T-helper 2 cell treated with Interferon-gamma antibody and Interleukin-4, amounts not matched to agents 5 μg/mL and 100 μg/mL, for 36 hours (primary cell): ENCODE results near the gene VWA7.
A peak's percentile ranks its signal among the peaks of the same experiment; 100 is the strongest.

Source experiments
- DNase-seq: peaks from one replicate; pipeline ENCODE4 v3.0.0; 2021; ENCODE audit warnings: low spot score
- H3K27ac Mint-ChIP-seq: one replicate; pipeline ENCODE4 v1.8.0; 2021; ENCODE audit warnings: mild to moderate bottlenecking, mixed read lengths
- H3K27me3 Mint-ChIP-seq: one replicate; pipeline ENCODE4 v1.8.0; 2021; ENCODE audit warnings: low read depth, mixed read lengths
- H3K36me3 Mint-ChIP-seq: one replicate; pipeline ENCODE4 v1.8.0; 2021; ENCODE audit warnings: low read depth, mixed read lengths
- H3K4me1 Mint-ChIP-seq: one replicate; pipeline ENCODE4 v1.8.0; 2021; ENCODE audit warnings: low read depth, mixed read lengths
- H3K4me3 Mint-ChIP-seq: one replicate; pipeline ENCODE4 v1.8.0; 2022; ENCODE audit warnings: mild to moderate bottlenecking, moderate library complexity, mixed read lengths
- H3K9me3 Mint-ChIP-seq: one replicate; pipeline ENCODE4 v1.8.0; 2021; ENCODE audit warnings: mixed read lengths

VWA7 gene

DNA sequence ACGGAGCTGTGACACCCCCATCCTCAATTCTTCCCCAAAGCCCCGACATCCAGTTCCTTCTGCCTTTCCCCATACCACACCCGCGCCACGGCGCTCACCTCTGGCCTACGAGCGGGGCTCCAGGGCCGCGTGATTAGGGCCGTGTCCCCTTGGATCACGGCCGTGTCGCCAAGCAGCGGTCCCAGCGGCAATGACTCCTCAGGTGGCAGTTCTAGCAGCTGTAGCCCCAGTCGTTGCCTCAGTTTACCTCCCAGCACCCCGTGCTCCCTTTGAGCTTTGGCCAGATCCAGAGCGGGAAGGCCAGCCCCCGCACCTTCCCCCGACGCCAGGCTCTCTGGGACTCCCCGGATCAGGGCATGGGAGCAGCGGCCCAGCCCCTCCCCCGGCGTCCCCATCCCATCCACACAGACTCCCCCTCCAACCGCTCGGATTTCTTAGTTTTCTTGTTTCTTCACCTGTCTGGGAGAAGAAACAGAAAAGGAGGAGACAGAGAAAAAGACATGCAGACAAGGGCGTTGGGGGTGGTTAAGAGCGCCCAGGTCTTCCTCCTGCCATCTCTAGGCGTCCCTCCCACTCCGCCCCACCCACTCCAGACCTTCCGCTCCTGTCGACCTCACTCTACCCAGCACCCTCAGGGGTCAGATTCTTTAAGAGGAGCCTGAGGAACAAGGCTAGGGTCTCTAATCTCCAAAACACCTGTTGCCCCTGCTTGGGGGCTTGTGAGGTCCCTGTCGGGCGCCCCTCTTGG, 48.2 kb downstream of the VWA7 start, which contains the start of gene DDAH2:
Gene DDAH2 (minus strand): TSS at position 533 of the 748 bp plus-strand sequence. CDS start 138 bp downstream, at position 395.
- DNase-seq, result no peak
- Mint-ChIP-seq H3K27ac (peak within 1 kb of the TSS; percentile 86), H3K36me3 (peaks cover 54% of the 10 kb centered on the region), H3K4me3 (peak within 1 kb of the TSS; percentile 94), H3K9me3 (no peaks in the 10 kb centered on the region), H3K4me1 (peaks cover 52% of the 10 kb centered on the region), H3K27me3 (no peaks in the 10 kb centered on the region)

GRCh38 chr6:31727717-31728671, 49.1 kb downstream of the VWA7 start:
- H3K9me3 Mint-ChIP-seq, result no peaks in the 10 kb centered on the region
- H3K27me3 Mint-ChIP-seq, result no peaks in the 10 kb centered on the region
- H3K4me1 Mint-ChIP-seq, result peaks cover 46% of the 10 kb centered on the region
- H3K4me3 Mint-ChIP-seq, result peak overlapping the region; percentile 94
- H3K27ac Mint-ChIP-seq, result peak overlapping the region; percentile 80
- H3K36me3 Mint-ChIP-seq, result peaks cover 45% of the 10 kb centered on the region
- DNase-seq, result no peak

DNA sequence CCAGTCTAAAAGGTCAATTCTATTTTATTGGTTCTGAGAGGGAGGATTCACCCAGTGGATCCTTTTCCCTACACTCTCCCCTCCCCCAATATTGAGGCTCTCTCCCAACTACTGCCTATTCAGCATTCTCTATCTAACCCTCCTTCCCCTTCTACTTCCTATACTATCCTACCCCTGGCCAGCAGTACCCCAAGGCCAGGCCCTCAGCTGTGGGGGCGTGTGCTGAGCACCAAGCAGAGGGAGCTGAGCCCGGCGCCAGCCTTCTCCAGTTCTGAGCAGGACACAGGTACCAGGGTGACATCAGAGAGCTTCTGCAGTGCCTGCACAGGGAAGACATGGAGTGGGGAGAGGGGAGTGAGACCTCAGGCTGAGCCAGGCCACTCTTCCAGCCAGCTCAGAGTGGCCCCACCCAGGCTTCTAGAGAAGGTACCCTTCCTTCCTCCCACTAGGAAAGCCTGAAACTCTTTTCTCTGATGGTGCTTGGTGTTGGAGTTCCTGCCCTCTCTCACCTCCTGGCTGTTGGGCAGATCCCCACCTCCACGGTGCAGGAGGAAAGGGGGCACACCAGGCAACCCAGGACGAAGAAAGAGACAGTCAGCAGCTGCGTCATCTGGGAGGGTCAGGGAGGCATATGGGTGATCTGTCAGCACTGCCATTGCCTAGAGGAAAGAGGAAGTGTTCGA, 50.0 kb downstream of the VWA7 start:
- Mint-ChIP-seq H3K9me3 (no peaks in the 10 kb centered on the region), H3K27me3 (no peaks in the 10 kb centered on the region), H3K27ac (peak overlapping the region; percentile 80), H3K4me1 (peaks cover 45% of the 10 kb centered on the region), H3K4me3 (peak overlapping the region; percentile 75), H3K36me3 (peaks cover 42% of the 10 kb centered on the region)
- DNase-seq, result no peak

DNA sequence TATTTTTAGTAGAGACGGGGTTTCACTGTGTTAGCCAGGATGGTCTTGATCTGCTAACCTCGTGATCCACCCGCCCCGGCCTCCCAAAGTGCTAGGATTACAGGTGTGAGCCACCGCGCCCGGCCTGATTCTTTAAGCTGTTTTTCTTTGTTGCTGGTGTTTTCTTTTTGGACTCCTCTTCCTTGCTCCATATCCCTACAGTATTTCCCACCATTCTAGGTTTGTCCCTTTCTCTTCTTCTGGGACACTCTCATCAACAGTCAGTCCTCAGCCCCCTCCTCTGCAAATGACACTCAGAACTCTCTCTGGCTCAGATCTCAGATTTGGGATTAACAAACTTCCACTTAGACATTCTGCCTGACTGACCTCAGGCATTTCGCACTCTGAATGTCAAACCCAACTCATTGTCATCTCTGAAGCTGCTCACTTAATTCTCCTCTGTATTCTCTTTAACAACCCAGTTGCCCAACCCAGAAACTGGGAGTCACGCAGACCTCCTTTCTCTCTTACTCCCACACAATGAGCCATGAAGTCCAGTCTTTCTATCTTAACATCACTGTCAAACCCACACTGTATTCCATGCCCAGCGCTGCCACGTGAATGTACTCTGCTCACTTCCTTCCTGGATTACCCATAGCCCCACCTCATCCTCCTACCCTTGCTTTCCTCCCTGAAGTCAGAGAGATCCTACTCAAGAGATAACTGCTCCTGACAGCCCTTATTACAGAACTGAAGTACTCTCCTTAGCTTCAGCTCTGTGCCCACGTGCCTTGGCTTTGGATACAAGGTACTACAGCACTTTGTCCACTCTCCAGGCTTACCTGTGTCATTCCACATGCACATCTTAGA, 51.4 kb downstream of the VWA7 start:
- Mint-ChIP-seq H3K27me3 (peaks cover 2% of the 10 kb centered on the region), H3K4me1 (peaks cover 44% of the 10 kb centered on the region), H3K4me3 (no peak overlapping the region), H3K36me3 (peaks cover 31% of the 10 kb centered on the region), H3K9me3 (no peaks in the 10 kb centered on the region), H3K27ac (peak overlapping the region; percentile 61)
- peak; percentile 34 for DNase-seq

DNA sequence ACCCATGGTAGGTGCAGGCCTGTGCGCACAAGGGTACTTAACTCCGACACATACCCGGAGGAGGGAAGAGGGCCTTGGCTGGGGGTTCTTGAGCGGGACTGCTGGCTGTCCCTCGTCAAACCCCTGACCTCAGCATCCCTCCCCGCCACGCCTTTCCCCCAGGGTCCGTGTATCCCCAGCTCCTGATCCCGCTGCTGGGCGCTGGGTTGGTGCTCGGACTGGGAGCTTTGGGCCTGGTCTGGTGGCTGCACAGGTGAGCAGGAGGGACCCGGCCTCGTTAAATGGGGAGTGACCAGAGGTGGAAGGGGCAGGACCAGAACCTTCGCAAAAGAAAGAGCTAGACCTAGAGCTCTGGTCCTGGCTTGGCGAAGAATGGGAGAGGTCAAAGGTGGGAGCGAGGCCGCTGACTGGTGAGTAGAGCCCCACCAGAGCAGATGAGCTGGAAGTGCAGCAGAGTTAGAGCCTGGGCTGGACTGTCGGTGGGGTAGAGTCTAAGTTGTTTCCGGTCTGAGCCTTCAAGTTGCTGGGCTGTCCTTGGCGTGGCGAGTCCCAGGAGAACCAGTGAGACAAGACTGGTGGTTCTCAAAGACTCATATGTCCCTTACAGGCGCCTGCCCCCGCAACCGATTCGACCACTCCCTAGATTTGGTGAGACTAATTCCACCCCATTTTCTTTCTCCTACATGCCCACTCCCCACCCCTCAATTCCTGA, 53.0 kb downstream of the VWA7 start:
- Mint-ChIP-seq H3K9me3 (no peaks in the 10 kb centered on the region), H3K36me3 (peaks cover 20% of the 10 kb centered on the region), H3K4me3 (no peak overlapping the region), H3K4me1 (peaks cover 34% of the 10 kb centered on the region), H3K27me3 (peaks cover 2% of the 10 kb centered on the region), H3K27ac (no peak overlapping the region)
- DNase-seq, result no peak

DNA sequence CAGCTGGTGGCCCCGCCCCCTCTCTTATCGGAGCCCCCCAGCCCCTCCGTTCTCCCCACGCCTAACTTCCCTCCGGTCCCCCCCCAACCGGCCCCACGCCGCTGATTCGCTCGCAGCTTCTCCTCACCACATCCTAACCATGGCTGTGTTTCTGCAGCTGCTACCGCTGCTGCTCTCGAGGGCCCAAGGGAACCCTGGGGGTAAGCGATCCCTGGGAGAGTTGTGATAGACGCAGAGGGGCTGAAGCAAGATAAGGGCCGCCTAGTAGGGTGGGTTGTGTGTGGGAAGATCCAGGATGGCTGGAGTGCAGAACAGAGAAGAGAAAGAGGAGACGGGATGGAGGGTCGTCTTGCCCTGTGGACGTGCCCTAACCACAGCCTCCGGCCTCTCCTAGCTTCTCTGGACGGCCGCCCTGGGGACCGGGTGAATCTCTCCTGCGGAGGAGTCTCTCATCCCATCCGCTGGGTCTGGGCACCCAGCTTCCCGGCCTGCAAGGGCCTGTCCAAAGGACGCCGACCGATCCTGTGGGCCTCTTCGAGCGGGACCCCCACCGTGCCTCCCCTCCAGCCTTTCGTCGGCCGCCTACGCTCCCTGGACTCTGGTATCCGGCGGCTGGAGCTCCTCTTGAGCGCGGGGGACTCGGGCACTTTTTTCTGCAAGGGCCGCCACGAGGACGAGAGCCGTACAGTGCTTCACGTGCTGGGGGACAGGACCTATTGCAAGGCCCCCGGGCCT, 53.7 kb downstream of the VWA7 start, which contains the start of gene MPIG6B:
Gene MPIG6B (plus strand): TSS at position 129 of the 735 bp plus-strand sequence. CDS start 11 bp downstream, at position 140.
- H3K27ac Mint-ChIP-seq, result no peak within 1 kb of the TSS
- no peaks in the 10 kb centered on the region for H3K9me3 Mint-ChIP-seq
- H3K36me3 Mint-ChIP-seq, result peaks cover 18% of the 10 kb centered on the region
- H3K27me3 Mint-ChIP-seq, result peaks cover 2% of the 10 kb centered on the region
- H3K4me1 Mint-ChIP-seq, result peaks cover 33% of the 10 kb centered on the region
- H3K4me3 Mint-ChIP-seq, result no peak within 1 kb of the TSS
- DNase-seq, result no peak

- Mint-ChIP-seq H3K27ac (no peak overlapping the region), H3K27me3 (peaks cover 2% of the 10 kb centered on the region), H3K4me3 (no peak overlapping the region), H3K4me1 (peaks cover 25% of the 10 kb centered on the region), H3K36me3 (peaks cover 13% of the 10 kb centered on the region), H3K9me3 (no peaks in the 10 kb centered on the region)
- no peak for DNase-seq
Measured at GRCh38 chr6:31722173-31722572, 55.0 kb downstream of the VWA7 start.

- Mint-ChIP-seq H3K27ac (no peak within 1 kb of the TSS), H3K27me3 (peaks cover 2% of the 10 kb centered on the region), H3K4me1 (peaks cover 19% of the 10 kb centered on the region), H3K36me3 (peaks cover 8% of the 10 kb centered on the region), H3K9me3 (no peaks in the 10 kb centered on the region), H3K4me3 (no peak within 1 kb of the TSS)
- no peak for DNase-seq
Measured at GRCh38 chr6:31721351-31722020, 55.6 kb downstream of the VWA7 start, which contains the start of gene LY6G6C. LY6G6C (minus strand) TSS chr6:31721746; CDS start chr6:31721679, 67 bp downstream.

GRCh38 chr6:31720196-31720770, 56.8 kb downstream of the VWA7 start:
- no peaks in the 10 kb centered on the region for H3K36me3 Mint-ChIP-seq
- no peak for DNase-seq
- peaks cover 2% of the 10 kb centered on the region for H3K27me3 Mint-ChIP-seq
- no peak overlapping the region for H3K4me3 Mint-ChIP-seq
- peaks cover 8% of the 10 kb centered on the region for H3K4me1 Mint-ChIP-seq
- no peak overlapping the region for H3K27ac Mint-ChIP-seq
- no peaks in the 10 kb centered on the region for H3K9me3 Mint-ChIP-seq

DNA sequence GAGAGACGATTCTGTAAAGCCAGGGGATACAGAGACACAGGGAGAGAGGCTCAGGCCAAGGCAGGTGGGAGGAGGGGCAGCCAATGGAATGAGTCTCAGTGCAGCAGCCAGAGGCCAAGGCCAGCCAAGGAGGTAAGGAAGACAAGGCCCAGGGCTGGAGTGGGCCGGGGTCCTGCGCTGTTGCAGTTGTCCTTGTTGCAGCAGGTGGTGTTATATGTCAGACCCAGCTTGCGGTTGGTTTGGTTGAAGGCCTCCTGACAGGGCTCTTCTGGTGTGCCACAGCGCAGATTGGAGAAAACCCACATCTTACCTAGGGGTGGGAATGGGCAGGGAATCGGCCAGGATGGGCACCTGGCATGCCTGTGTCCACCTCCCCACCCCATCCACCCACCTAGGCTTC, 58.1 kb downstream of the VWA7 start:
- Mint-ChIP-seq H3K9me3 (no peaks in the 10 kb centered on the region), H3K27ac (no peak overlapping the region), H3K27me3 (peaks cover 6% of the 10 kb centered on the region), H3K4me1 (peaks cover 7% of the 10 kb centered on the region), H3K36me3 (no peaks in the 10 kb centered on the region), H3K4me3 (no peak overlapping the region)
- no peak for DNase-seq

DNA sequence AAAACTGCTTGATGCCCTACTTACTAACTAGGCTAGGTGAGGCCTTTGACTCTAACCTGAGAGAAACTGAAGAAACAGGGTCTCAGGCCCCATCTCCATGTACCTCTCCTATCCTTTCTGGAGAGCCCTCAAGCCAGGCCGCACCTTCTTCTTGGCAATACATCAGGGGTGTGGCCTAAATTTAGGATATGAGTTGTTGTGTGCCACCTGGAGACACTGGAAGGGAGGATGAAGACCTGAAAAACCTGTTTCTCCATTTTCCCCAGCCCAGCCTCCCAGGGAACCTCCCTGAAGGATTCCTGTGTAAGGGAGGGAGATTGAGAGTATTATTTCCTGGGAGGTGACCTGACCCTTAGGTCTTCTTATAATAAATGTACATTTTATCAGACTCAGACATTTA, 58.9 kb downstream of the VWA7 start:
- DNase-seq, result no peak
- Mint-ChIP-seq H3K27me3 (peaks cover 9% of the 10 kb centered on the region), H3K4me3 (no peak overlapping the region), H3K27ac (no peak overlapping the region), H3K36me3 (no peaks in the 10 kb centered on the region), H3K4me1 (peaks cover 7% of the 10 kb centered on the region), H3K9me3 (no peaks in the 10 kb centered on the region)
